Measurements from ENCODE around the gene OBP2B.
"Not testable (repeated sequence)": the region's sequence is repeated elsewhere in the genome, so short reads cannot be mapped to it uniquely, and the experiment has no call there.

GRCh38 chr9:133221994-133222393 is 12.9 kb upstream of the OBP2B start:
- not testable (repeated sequence) for TF ChIP-seq CTCF, POLR2A (IDR thresholded peaks at IDR 0.05)

Data from suprapubic skin (tissue), 3 donors.